T-helper 1 cell treated with Interleukin-12 subunit alpha and Interleukin-12 subunit beta and Interleukin-4 antibody, amounts not matched to agents 30 μg/mL and 1 μg/mL, for 36 hours (primary cell): ENCODE data around the gene LDB3.
"Not testable (repeated sequence)": the region's sequence is repeated elsewhere in the genome, so short reads cannot be mapped to it uniquely, and the experiment has no call there.

Source experiments
- H3K27ac Mint-ChIP-seq: one replicate; pipeline ENCODE4 v1.8.0; 2021; ENCODE audit warnings: mild to moderate bottlenecking, mixed read lengths
- H3K27me3 Mint-ChIP-seq: one replicate; pipeline ENCODE4 v1.8.0; 2021; ENCODE audit warnings: low read depth, mixed read lengths
- H3K36me3 Mint-ChIP-seq: one replicate; pipeline ENCODE4 v1.8.0; 2021; ENCODE audit warnings: low read depth, mixed read lengths
- H3K4me1 Mint-ChIP-seq: one replicate; pipeline ENCODE4 v1.8.0; 2021; ENCODE audit warnings: low read depth, mixed read lengths
- H3K4me3 Mint-ChIP-seq: one replicate; pipeline ENCODE4 v1.8.0; 2021; ENCODE audit warnings: mild to moderate bottlenecking, moderate library complexity, mixed read lengths
- H3K9me3 Mint-ChIP-seq: one replicate; pipeline ENCODE4 v1.8.0; 2021; ENCODE audit warnings: mixed read lengths

Gene LDB3

DNA sequence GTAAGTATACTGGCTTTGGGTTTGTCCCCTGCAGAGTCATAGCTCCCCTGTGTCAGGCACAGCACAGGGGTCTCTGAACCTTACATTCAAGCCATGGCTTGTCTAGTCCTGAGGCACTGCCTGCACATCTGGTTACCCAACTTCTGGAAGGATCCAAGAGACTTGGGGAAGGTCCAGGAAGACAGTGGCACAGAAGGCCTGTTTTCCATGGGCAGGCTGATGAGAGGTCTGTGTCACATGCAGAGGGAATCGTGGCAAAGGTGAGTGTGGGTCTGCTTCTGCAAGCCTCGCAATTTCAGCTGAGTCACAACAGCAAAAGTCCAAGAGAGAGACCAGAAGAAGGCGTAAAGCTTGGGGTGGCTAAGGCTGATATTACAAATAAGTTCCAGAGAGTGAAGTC, 59.7 kb downstream of the LDB3 start:
- peaks cover 6% of the 10 kb centered on the region for H3K27me3 Mint-ChIP-seq
- no peak overlapping the region for H3K27ac Mint-ChIP-seq
- H3K4me1 Mint-ChIP-seq = peaks cover 6% of the 10 kb centered on the region
- H3K36me3 Mint-ChIP-seq = no peaks in the 10 kb centered on the region
- no peaks in the 10 kb centered on the region for H3K9me3 Mint-ChIP-seq
- no peak overlapping the region for H3K4me3 Mint-ChIP-seq

DNA sequence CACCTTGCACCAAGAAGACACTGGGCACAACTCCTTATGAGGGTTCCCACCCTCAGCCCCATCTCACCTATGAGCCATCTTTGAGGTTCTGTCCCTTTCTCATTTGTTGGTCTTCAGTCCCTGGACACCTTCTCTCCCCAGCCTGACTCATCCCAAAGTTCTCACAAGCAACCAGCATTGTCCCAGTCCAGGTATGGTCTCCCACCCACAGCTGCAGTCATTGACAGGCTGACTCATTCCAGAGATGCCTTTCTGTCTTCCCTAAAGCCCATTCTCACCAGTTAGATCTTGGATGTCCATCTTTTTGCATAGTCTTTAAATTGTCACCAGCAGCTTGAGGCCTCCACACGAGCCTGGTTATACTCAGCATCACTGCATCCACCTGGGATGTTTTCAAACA, 61.4 kb downstream of the LDB3 start:
- H3K27me3 Mint-ChIP-seq = peaks cover 6% of the 10 kb centered on the region
- H3K4me3 Mint-ChIP-seq = no peak overlapping the region
- H3K4me1 Mint-ChIP-seq = no peaks in the 10 kb centered on the region
- no peaks in the 10 kb centered on the region for H3K36me3 Mint-ChIP-seq
- no peaks in the 10 kb centered on the region for H3K9me3 Mint-ChIP-seq
- H3K27ac Mint-ChIP-seq = no peak overlapping the region

DNA sequence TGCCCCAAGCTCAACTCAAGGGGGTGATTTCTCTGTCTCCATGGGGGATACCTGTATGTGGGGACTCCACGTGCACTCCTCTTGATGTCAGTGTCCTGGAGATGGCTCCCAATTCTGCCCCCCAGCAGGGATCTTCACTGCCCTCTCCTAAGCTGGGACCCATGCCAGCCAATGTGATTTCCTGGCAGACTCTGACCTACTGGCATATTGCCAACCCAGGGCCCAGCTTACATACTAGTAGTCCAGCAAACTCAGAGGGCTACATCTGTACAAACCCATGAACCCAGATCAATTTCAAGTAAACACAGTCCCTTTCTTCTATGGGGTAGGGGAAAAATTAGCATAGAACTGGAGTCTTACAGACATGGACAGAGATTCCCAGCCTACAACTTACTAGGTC, 61.9 kb downstream of the LDB3 start:
- no peaks in the 10 kb centered on the region for H3K4me1 Mint-ChIP-seq
- no peak overlapping the region for H3K27ac Mint-ChIP-seq
- no peaks in the 10 kb centered on the region for H3K9me3 Mint-ChIP-seq
- H3K4me3 Mint-ChIP-seq = no peak overlapping the region
- no peaks in the 10 kb centered on the region for H3K36me3 Mint-ChIP-seq
- peaks cover 6% of the 10 kb centered on the region for H3K27me3 Mint-ChIP-seq

DNA sequence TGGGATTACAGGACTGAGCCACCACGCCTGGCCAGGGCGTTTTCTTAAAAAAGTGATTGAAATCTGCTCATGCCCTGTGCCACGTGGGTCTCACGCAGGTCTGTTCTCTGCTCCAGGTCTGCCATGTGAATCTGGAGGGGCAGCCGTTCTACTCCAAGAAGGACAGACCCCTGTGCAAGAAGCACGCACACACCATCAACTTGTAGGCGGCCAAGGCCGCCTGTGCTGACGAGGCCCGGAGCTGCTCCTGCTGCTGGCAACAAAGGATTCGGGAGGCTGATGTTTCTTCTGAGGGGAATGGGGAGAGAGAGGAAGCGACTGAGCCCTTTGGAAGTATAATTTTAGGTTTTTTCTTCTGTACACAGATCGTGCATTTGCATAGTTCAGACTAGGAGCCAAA, 64.5 kb downstream of the LDB3 start:
- Mint-ChIP-seq H3K9me3 (no peaks in the 10 kb centered on the region), H3K4me3 (no peak overlapping the region), H3K27ac (no peak overlapping the region), H3K27me3 (peaks cover 3% of the 10 kb centered on the region), H3K36me3 (no peaks in the 10 kb centered on the region), H3K4me1 (no peaks in the 10 kb centered on the region)

DNA sequence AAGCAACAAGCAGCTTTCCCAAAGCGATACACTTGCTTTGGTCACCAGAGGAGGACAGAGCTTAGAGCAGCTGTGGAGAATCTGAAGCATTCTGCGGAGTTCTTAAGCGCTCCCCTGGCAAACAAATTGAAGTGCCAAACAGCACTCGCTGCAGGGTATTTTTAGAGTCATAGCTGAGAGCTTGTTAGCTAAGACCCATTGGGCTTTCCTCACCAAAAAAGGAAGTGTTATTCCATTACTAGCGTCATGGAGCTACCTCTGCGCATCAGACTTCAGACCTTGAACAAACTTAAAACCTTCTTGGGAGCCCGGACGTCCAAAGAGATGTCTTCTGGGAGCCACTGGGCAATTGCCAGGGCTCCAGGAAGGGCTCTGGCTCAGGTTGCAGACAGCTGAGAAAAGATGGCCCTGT, 65.0 kb downstream of the LDB3 start:
- Mint-ChIP-seq H3K4me1 (no peaks in the 10 kb centered on the region), H3K4me3 (no peak overlapping the region), H3K9me3 (no peaks in the 10 kb centered on the region), H3K27me3 (peaks cover 3% of the 10 kb centered on the region), H3K27ac (no peak overlapping the region), H3K36me3 (no peaks in the 10 kb centered on the region)

DNA sequence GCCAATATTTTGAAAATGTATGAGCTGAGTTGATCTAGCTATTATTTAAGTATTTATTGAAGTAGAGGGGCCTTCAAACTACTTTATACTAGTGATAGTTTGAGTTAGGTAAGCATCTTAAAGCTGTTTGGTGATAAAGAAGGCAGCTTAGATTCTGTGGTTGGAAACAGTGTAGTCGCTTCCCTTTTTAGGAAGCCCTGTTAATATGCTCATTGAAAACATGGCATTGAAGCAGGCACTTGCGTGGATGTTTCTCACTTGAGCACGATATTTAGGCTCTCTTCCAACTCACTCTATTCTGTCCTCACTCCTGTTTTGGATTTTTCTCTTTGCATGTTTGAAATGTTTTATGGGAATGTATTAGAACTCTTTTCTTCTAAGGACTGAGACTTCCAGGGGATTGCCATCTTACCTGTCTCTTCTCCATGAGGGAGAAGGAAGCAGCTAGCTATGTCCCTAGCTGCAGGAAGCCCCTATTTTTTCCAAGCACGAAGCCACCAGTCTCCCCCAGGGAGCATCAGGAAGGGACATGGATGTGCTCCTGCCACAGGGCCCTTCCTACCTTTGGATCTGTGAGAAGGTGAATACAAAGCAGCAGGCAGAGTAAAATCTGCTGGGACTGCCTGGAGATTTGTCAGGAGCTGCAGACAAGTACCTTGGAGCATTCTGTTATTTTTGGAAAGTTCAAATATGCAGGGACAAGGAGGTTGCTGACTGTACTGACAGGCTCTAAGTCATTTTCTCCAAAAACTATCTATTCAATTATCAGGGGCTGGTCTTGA, 66.1 kb downstream of the LDB3 start:
- Mint-ChIP-seq H3K9me3 (no peaks in the 10 kb centered on the region), H3K27ac (no peak overlapping the region)

DNA sequence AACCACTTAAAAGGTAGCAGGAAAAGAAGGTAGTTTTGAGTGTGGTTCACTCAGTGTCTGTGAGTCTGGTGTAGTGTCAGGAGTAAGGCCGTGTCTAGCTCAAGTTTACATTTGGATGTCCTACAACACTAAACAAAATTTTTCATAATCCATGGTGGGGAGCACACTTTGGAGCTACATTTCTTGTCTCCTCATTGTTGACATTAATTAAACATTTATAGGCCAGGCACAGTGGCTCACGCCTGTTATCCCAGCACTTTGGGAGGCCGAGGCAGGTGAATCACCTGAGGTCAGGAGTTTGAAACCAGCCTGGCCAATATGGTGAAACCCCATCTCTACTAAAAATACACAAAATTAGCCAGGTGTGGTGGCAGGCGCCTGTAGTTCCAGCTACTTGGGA, 67.0 kb downstream of the LDB3 start:
- H3K27me3 Mint-ChIP-seq, H3K36me3 Mint-ChIP-seq, H3K27ac Mint-ChIP-seq, H3K9me3 Mint-ChIP-seq, H3K4me3 Mint-ChIP-seq, H3K4me1 Mint-ChIP-seq: not testable (repeated sequence)

More for the DNA sequence above, 66.1 kb downstream of the LDB3 start:
- H3K36me3 Mint-ChIP-seq = no peaks in the 10 kb centered on the region
- no peak overlapping the region for H3K4me3 Mint-ChIP-seq
- peaks cover 4% of the 10 kb centered on the region for H3K27me3 Mint-ChIP-seq
- H3K4me1 Mint-ChIP-seq = no peaks in the 10 kb centered on the region

DNA sequence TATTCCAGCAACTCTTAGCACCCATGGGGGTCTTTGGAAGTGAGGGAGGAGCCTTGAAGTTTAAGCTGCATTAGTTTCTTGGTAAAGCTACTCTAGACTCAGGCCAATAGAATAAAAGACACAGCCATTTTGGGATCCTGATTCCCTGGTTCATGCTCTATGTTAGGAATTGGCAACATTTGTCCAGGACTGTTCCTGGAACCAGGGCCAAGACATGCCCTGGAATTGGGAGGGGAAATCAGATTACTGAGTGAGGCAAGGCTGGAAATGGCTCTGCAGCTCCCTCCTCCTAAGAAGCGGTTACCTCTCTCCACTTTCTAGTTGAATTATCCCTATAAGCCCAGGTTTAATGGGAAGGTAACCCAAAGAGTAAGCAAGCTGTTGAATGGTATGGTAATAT, 73.9 kb downstream of the LDB3 start:
- H3K36me3 Mint-ChIP-seq = no peaks in the 10 kb centered on the region
- H3K4me3 Mint-ChIP-seq = no peak overlapping the region
- no peak overlapping the region for H3K27ac Mint-ChIP-seq
- no peaks in the 10 kb centered on the region for H3K4me1 Mint-ChIP-seq
- peaks cover 4% of the 10 kb centered on the region for H3K27me3 Mint-ChIP-seq
- no peaks in the 10 kb centered on the region for H3K9me3 Mint-ChIP-seq

DNA sequence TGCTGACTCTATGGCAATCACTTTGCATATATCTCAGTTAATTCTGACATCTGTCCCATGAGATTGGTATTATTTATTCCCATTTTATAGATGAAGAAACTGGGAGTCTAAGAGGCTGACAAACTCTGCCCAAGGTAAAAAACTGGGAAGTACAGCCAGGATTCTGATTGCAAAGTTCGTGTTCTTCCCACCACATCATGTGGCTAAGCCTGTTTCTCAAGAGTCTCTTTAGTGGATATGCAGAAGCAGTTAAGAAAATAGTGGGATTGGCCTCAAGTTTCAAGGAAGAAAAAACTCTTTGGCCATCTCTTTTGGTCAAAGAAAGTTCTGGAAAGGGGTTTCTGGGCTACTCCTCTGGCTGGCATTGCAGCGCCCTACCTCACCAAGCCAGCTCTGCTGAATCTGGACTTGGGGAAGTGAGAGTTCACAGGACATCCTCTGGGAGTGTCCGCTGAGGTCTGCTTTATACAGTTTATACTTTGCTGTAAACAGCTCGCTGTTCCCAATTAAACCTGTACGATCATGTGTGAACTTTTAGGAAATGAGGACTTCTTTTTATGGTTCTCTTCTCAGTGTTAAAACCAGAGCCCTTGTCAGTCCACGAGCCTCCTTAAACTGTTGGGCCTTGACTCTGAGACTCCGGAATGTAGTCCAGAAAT, 75.9 kb downstream of the LDB3 start:
- Mint-ChIP-seq H3K27ac (no peak overlapping the region), H3K4me1 (peaks cover 4% of the 10 kb centered on the region), H3K9me3 (no peaks in the 10 kb centered on the region)

DNA sequence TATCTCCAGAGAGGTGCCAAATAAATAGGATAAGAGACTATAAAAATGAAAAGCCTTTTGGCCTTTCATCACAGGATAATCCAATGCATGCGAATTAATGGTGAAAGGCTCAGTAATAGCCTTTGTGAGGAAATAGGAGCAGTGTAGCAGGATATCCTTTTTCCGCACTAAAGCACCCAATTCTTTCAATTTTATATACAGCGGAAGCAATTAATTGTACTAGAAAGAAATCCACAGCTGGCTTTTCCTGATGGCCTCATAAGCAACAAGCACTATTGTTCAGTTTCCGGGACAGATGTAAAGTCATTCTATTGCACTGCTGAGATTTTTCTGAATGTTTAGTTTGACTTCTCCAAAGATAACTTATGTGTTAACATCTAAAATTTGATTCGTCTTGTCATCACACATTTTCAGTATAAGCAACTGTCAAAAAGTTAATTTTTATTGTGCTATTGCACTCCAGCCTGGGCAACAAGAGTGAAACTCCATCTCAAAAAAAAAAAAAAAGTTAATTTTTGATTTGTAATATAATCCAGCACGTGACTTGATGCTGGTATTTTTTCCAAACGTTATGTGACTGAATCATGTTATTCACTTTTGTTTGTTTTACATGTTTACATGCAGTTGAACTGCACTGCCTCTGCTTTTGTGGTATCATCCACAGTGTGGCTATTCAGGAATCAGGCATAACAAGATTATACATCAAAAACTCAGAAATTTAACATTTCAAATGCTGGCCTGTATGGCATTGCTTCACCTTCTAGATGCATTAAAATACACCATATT, 79.7 kb downstream of the LDB3 start:
- Mint-ChIP-seq H3K36me3 (no peaks in the 10 kb centered on the region), H3K27me3 (peaks cover 8% of the 10 kb centered on the region), H3K9me3 (no peaks in the 10 kb centered on the region), H3K4me3 (no peak overlapping the region), H3K27ac (no peak overlapping the region), H3K4me1 (peaks cover 11% of the 10 kb centered on the region)

More for the DNA sequence above, 75.9 kb downstream of the LDB3 start:
- Mint-ChIP-seq H3K27me3 (peaks cover 8% of the 10 kb centered on the region), H3K36me3 (no peaks in the 10 kb centered on the region), H3K4me3 (no peak overlapping the region)

DNA sequence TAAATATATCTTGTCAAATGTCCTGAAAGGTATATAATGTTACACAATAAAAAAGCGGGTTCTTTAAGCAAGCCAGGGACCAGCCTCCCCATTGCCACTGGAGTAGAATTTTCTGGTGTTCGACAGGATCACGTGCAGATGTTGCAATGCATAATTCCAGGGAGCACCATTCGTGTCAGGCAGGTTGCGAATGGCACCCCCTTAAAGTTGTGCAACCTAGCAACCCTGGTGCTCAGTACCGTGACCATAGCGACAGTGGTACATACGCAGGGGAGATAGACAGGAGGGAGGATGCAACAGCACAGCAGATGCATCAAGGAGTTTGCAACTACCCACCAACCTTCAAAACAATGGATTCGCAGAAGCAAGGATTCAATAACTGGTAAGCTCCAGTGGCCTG, 81.5 kb downstream of the LDB3 start:
- Mint-ChIP-seq H3K4me1 (peaks cover 13% of the 10 kb centered on the region), H3K27me3 (peaks cover 19% of the 10 kb centered on the region), H3K9me3 (no peaks in the 10 kb centered on the region), H3K36me3 (no peaks in the 10 kb centered on the region), H3K27ac (no peak overlapping the region), H3K4me3 (no peak overlapping the region)

DNA sequence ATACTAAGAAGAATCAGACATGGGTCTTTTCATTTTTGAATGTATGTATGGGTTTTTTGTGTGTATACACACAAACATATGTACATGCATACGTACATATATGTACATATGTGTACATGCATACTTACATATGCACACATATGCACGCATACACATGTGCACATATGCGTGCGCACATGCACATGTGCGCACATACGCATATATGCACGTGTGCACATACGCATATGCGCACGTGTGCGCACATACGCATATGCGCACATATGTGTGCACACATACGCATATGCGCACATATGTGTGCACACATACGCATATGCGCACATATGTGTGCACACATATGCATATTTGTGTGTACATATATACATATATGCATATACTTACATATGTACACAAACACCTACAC, 83.2 kb downstream of the LDB3 start:
- Mint-ChIP-seq H3K27me3 (peaks cover 26% of the 10 kb centered on the region), H3K4me1 (peaks cover 15% of the 10 kb centered on the region), H3K4me3 (no peak overlapping the region), H3K36me3 (no peaks in the 10 kb centered on the region), H3K27ac (no peak overlapping the region), H3K9me3 (no peaks in the 10 kb centered on the region)

DNA sequence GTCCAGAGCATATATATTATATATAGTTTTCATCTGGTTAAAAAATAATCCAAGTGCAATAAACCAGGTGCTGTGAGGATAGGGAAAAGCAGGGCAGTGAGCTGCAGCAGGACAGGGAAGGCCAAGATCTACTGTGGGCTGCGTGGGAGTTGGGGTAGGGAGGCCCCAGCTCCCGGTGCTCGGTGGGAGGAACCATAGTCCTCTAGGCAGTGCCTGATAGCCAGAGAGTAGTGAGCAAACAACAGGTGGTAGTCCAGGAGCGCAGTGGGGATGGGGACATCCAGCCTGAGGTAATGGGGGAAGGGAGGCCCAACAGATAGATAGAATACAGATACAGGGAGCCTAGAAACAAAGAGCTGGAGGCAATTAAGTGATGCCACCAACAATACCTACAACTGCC, 84.0 kb downstream of the LDB3 start:
- peaks cover 15% of the 10 kb centered on the region for H3K4me1 Mint-ChIP-seq
- H3K36me3 Mint-ChIP-seq = peaks cover under 1% of the 10 kb centered on the region
- peak overlapping the region; percentile 46 for H3K27ac Mint-ChIP-seq
- H3K9me3 Mint-ChIP-seq = no peaks in the 10 kb centered on the region
- H3K4me3 Mint-ChIP-seq = no peak overlapping the region
- peaks cover 27% of the 10 kb centered on the region for H3K27me3 Mint-ChIP-seq

DNA sequence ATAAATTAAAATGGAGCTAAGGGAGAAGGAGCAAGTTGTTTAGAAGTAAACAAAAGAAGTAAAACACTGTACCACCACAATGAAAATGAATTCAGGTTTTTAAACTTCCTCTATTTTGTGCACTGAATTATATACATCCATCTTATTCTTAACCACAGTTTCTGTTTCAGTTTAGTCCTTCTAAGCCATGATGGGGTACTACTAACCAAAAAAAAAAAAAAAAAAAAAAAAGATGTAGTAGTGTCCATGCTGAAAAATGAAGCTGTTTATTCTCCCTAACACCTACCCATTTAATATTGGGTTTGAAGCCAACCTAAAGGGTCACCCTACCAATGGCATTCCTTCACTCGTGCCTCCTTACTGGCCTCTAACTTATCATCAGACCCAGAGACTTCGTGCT, 84.7 kb downstream of the LDB3 start:
- Mint-ChIP-seq H3K4me1 (peaks cover 18% of the 10 kb centered on the region), H3K27ac (peak overlapping the region; percentile 46), H3K27me3 (peaks cover 31% of the 10 kb centered on the region), H3K36me3 (peaks cover 3% of the 10 kb centered on the region), H3K4me3 (no peak overlapping the region), H3K9me3 (no peaks in the 10 kb centered on the region)
